Neural progenitor cell (in vitro differentiated cells): ENCODE data around the gene CD9. TPM values are rescaled to one million over a fixed set of nuclear protein-coding genes. Genes with fewer than 3 reads are reported as not detected.

Experiments
- DNase-seq: peaks from one replicate; pipeline ENCODE4 v3.0.0-alpha.2; 2016; ENCODE audit warnings: low spot score
- H2AFZ ChIP-seq: fragments of 200-600 bp; sonication (generic); replicated peaks from 2 replicates; pipeline ENCODE4 v1.6.1; 2016; ENCODE audit warnings: antibody characterized with exemption
- H3F3A ChIP-seq: fragments of 200-600 bp; sonication (generic); 2 replicates; pipeline ENCODE4 v1.6.1; 2016; ENCODE audit warnings: antibody characterized with exemption, low read depth
- H3K27ac ChIP-seq: fragments of 200-600 bp; sonication (generic); 2 replicates; pipeline ENCODE4 v1.5.1; 2016; ENCODE audit warnings: mild to moderate bottlenecking
- H3K27me3 ChIP-seq: fragments of 200-600 bp; sonication (generic); 2 replicates; pipeline ENCODE4 v1.6.1; 2016; ENCODE audit warnings: mild to moderate bottlenecking, moderate library complexity
- H3K36me3 ChIP-seq: fragments of 200-600 bp; sonication (generic); 2 replicates; pipeline ENCODE4 v1.5.1; 2016
- H3K4me1 ChIP-seq: fragments of 200-600 bp; sonication (generic); 2 replicates; pipeline ENCODE4 v1.6.1; 2016; ENCODE audit warnings: mixed run types
- H3K4me2 ChIP-seq: fragments of 200-600 bp; sonication (generic); 2 replicates; pipeline ENCODE4 v1.6.1; 2016
- H3K4me3 ChIP-seq: fragments of 200-600 bp; sonication (generic); 2 replicates; pipeline ENCODE4 v1.5.1; 2016
- H3K79me2 ChIP-seq: fragments of 200-600 bp; sonication (generic); 2 replicates; pipeline ENCODE4 v1.6.1; 2016; ENCODE audit warnings: low read depth
- H3K9ac ChIP-seq: fragments of 200-600 bp; sonication (generic); 2 replicates; pipeline ENCODE4 v1.6.1; 2016
- H3K9me3 ChIP-seq: fragments of 200-600 bp; sonication (generic); 2 replicates; pipeline ENCODE4 v1.5.1; 2016; ENCODE audit warnings: low read depth
- H4K20me1 ChIP-seq: fragments of 200-600 bp; sonication (generic); 2 replicates; pipeline ENCODE4 v1.6.1; 2016; ENCODE audit warnings: low read depth
- H3K27ac Mint-ChIP-seq: 3 replicates; pipeline ENCODE4 v1.8.0; 2021; ENCODE audit warnings: mixed read lengths
- H3K27me3 Mint-ChIP-seq: 2 replicates; pipeline ENCODE4 v1.8.0; 2022; ENCODE audit warnings: low read depth, mild to moderate bottlenecking, inconsistent platforms, moderate library complexity, mixed read lengths; ENCODE audit not compliant: insufficient read depth
- H3K36me3 Mint-ChIP-seq: 3 replicates; pipeline ENCODE4 v1.8.0; 2021; ENCODE audit warnings: mixed read lengths
- H3K4me1 Mint-ChIP-seq: 3 replicates; pipeline ENCODE4 v1.8.0; 2021; ENCODE audit warnings: mixed read lengths
- H3K4me3 Mint-ChIP-seq: 3 replicates; pipeline ENCODE4 v1.8.0; 2021; ENCODE audit warnings: mild to moderate bottlenecking, moderate library complexity, mixed read lengths
- H3K9me3 Mint-ChIP-seq: 3 replicates; pipeline ENCODE4 v1.8.0; 2020; ENCODE audit warnings: mixed read lengths
- CTCF ChIP-seq: fragments of 200-600 bp; sonication (generic); IDR thresholded peaks from 2 replicates; pipeline ENCODE4 v1.5.1; 2017; ENCODE audit warnings: antibody characterized with exemption, mild to moderate bottlenecking
- EZH2 ChIP-seq: fragments of 200-600 bp; sonication (generic); IDR thresholded peaks from 2 replicates; pipeline ENCODE4 v1.6.1; 2017; ENCODE audit warnings: antibody characterized with exemption, mild to moderate bottlenecking, moderate library complexity
- EZH2phosphoT487 ChIP-seq: fragments of 200-600 bp; sonication (generic); IDR thresholded peaks from 2 replicates; pipeline ENCODE4 v1.6.1; 2017; ENCODE audit warnings: antibody characterized with exemption
- total RNA-seq: library from RNA; depleted of rRNA; stranded (reverse); fragments of >200 nt; gene quantifications from 2 replicates; pipeline ENCODE4 v1.2.3, GENCODE V29; 2015; ENCODE audit warnings: low replicate concordance

CD9 gene
- total RNA-seq, 1 donor from 2014 or later: 3.6 TPM

GRCh38 chr12:6198051-6198450 is 2.1 kb upstream of the CD9 start:
- no peak overlapping the region for H3K27ac ChIP-seq
- H4K20me1 ChIP-seq: peaks cover 9% of the 10 kb centered on the region
- H3K4me3 ChIP-seq: no peak overlapping the region
- peak overlapping the region; percentile 29 for H3K4me2 ChIP-seq
- H3K27me3 ChIP-seq: peaks cover 57% of the 10 kb centered on the region
- Mint-ChIP-seq H3K9me3 (no peaks in the 10 kb centered on the region), H3K4me3 (peak overlapping the region; percentile 4), H3K36me3 (no peaks in the 10 kb centered on the region), H3K4me1 (peaks cover 56% of the 10 kb centered on the region), H3K27me3 (peaks cover 42% of the 10 kb centered on the region), H3K27ac (no peak overlapping the region)
- no peaks in the 10 kb centered on the region for H3K9me3 ChIP-seq
- peaks cover 43% of the 10 kb centered on the region for H3F3A ChIP-seq
- H2AFZ ChIP-seq: no peak overlapping the region
- H3K79me2 ChIP-seq: no peaks in the 10 kb centered on the region
- no peaks in the 10 kb centered on the region for H3K36me3 ChIP-seq
- peaks cover 29% of the 10 kb centered on the region for H3K4me1 ChIP-seq
- no peak overlapping the region for H3K9ac ChIP-seq
- DNase-seq: peak; percentile 46
- TF ChIP-seq EZH2: no peak
- TF ChIP-seq CTCF: no peak
- TF ChIP-seq EZH2phosphoT487: no peak

- Histone ChIP-seq H3K79me2 (no peaks in the 10 kb centered on the region), H3K4me2 (peak overlapping the region; percentile 29), H3K9ac (no peak overlapping the region), H4K20me1 (peaks cover 9% of the 10 kb centered on the region), H3K4me1 (peaks cover 29% of the 10 kb centered on the region), H2AFZ (no peak overlapping the region), H3K27me3 (peaks cover 62% of the 10 kb centered on the region), H3K9me3 (no peaks in the 10 kb centered on the region), H3K27ac (no peak overlapping the region), H3F3A (peaks cover 43% of the 10 kb centered on the region), H3K4me3 (no peak overlapping the region), H3K36me3 (no peaks in the 10 kb centered on the region)
- H3K4me3 Mint-ChIP-seq: peak overlapping the region; percentile 85
- H3K4me1 Mint-ChIP-seq: peaks cover 55% of the 10 kb centered on the region
- peaks cover 47% of the 10 kb centered on the region for H3K27me3 Mint-ChIP-seq
- H3K9me3 Mint-ChIP-seq: no peaks in the 10 kb centered on the region
- no peak overlapping the region for H3K27ac Mint-ChIP-seq
- no peak for DNase-seq
- no peak for TF ChIP-seq CTCF
- TF ChIP-seq EZH2phosphoT487: no peak
- no peak for TF ChIP-seq EZH2
- no peaks in the 10 kb centered on the region for H3K36me3 Mint-ChIP-seq
These were observed 1.6 kb upstream of the CD9 start for GRCh38 chr12:6198556-6198955.

- DNase-seq: no peak
- Histone ChIP-seq H3K9ac (no peak overlapping the region), H3K36me3 (no peaks in the 10 kb centered on the region), H3K79me2 (no peaks in the 10 kb centered on the region), H4K20me1 (peaks cover 9% of the 10 kb centered on the region), H3K27ac (no peak overlapping the region), H3K27me3 (peaks cover 68% of the 10 kb centered on the region), H3K4me1 (peaks cover 29% of the 10 kb centered on the region), H3K4me3 (peak overlapping the region; percentile 65), H3K9me3 (no peaks in the 10 kb centered on the region), H3F3A (peaks cover 42% of the 10 kb centered on the region), H3K4me2 (peak overlapping the region; percentile 87), H2AFZ (no peak overlapping the region)
- Mint-ChIP-seq H3K27me3 (peaks cover 48% of the 10 kb centered on the region), H3K27ac (no peak overlapping the region), H3K4me1 (peaks cover 49% of the 10 kb centered on the region), H3K36me3 (no peaks in the 10 kb centered on the region), H3K9me3 (no peaks in the 10 kb centered on the region), H3K4me3 (peak overlapping the region; percentile 85)
- no peak for TF ChIP-seq EZH2
These were observed 1.1 kb upstream of the CD9 start for GRCh38 chr12:6198985-6199530.

GRCh38 chr12:6199531-6200255 is 507 bp upstream of the CD9 start:
- TF ChIP-seq EZH2phosphoT487 (no peak), CTCF (no peak), EZH2 (no peak)
- Histone ChIP-seq H3K4me1 (peaks cover 29% of the 10 kb centered on the region), H3K79me2 (no peaks in the 10 kb centered on the region), H2AFZ (no peak overlapping the region), H3K36me3 (no peaks in the 10 kb centered on the region), H3K9ac (no peak overlapping the region), H4K20me1 (peaks cover 9% of the 10 kb centered on the region), H3K27me3 (peaks cover 71% of the 10 kb centered on the region), H3K27ac (no peak overlapping the region), H3K9me3 (no peaks in the 10 kb centered on the region), H3K4me3 (peak overlapping the region; percentile 65), H3K4me2 (peak overlapping the region; percentile 87), H3F3A (peaks cover 39% of the 10 kb centered on the region)
- DNase-seq: peak; percentile 80
- Mint-ChIP-seq H3K4me1 (peaks cover 52% of the 10 kb centered on the region), H3K4me3 (peak overlapping the region; percentile 85), H3K27me3 (peaks cover 47% of the 10 kb centered on the region), H3K36me3 (no peaks in the 10 kb centered on the region), H3K27ac (no peak overlapping the region), H3K9me3 (no peaks in the 10 kb centered on the region)
